ENCODE data around the gene VEGFB. TPM values are rescaled to one million over a fixed set of nuclear protein-coding genes. Genes with fewer than 3 reads are reported as not detected.

VEGFB gene
- total and polyA plus RNA-seq, 2 donors (not counting 3 experiments of a cell fraction or from before 2014, with no cell fraction given) = 19.3 to 98.1 TPM

DNA sequence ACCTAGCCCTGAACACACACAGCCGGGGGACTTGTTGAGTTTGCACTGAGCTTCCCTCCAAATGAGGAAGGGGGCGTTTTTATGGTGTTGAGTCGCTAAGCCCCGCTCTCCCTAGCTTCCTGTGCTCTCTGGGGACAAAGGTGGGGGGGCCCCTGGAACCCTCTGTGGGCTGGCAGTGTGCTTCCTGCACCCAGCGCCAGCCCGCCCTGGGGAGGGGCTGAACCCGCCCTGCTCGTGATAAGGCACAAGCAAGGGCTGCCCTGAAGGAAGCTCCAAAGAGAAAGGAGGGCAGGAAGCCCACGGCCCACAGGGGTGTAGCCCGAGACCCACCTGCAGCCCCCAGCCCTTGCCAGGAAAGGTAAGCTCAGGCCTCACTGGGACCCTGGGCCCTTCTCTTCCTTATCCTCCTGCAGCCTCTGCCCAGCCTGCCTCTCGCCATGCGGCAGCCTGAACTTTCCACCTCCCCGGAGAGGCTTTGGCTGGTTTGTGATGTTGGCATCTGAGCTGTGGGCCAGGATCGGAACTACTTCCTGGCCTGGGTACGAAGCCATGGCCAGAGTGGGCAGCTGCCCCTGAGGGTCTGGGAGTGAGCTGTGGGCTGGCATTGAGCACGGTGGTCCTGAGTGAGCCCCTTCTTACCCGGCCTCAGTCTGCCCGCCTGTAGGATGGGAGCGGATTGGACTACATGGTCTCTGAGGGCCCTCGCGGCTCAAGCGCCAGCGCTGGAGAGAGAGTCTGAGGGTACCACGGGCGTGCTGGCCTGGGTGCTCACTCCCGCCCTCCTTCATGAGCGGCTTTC is 27.7 kb upstream of the VEGFB start, which contains the start of gene FERMT3:
FERMT3 (plus strand) TSS at position 265 of the 799 bp plus-strand sequence. CDS start 644 bp downstream, outside the sequence.
- no peaks in the 10 kb centered on the region for H4K20me1 ChIP-seq (replicated peaks; ENCODE audit: control insufficient read depth, extremely low read depth, insufficient read depth, low read length)
- peaks cover 34% of the 10 kb centered on the region for H3K4me1 ChIP-seq (ENCODE audit: control insufficient read depth, extremely low read depth, insufficient read depth, low read length)
- intact Hi-C loops (cut with micrococcal nuclease) (loop anchor here (1.0 kb wide), 4 partner anchors 20 to 35 kb away; partner anchors contain the start of genes DNAJC4, FKBP2, NUDT22 and STIP1), dilution Hi-C loops (cut with MboI; ENCODE audit: extremely low pct_ligation_motif_present, low sequenced_read_pairs) (no loop called here)
- H3K9me1 ChIP-seq (replicated peaks; ENCODE audit: control insufficient read depth, extremely low read depth, insufficient read depth, low read length) = no peaks in the 10 kb centered on the region
- H3K4me2 ChIP-seq (ENCODE audit: insufficient read depth, low read length) = peak within 1 kb of the TSS; percentile 75
- BruUV-seq (replicated peaks) = TSS peak; percentile 80
- DNase-seq (ENCODE audit: low read depth, low spot score) = no peak
- H3K4me3 ChIP-seq (replicated peaks in 1 of 3; ENCODE audit: insufficient read depth in 1 of 3, low read depth in 1 of 3, low read length in 3 of 3) = peak within 1 kb of the TSS; percentile 18 to 42 (median 19)
- no peaks in the 10 kb centered on the region for H3K27me3 ChIP-seq (ENCODE audit: control insufficient read depth in 2 of 2, insufficient read depth in 2 of 2, low read length in 2 of 2)
- ChIA-PET CTCF (interaction anchor here (0.7 to 11.5 kb wide), 15 partner anchors 10 to 147 kb away, joined by 3 to 413 read pairs (median 10); partner anchors contain the start of genes CATSPERZ, ESRRA, NUDT22 and PLCB3), POLR2A (interaction anchor here (0.6 to 1.6 kb wide), 3 partner anchors 21 to 94 kb away, joined by 5 to 6 read pairs (median 5); partner anchors contain the start of gene STIP1)
- H3K9ac ChIP-seq (replicated peaks; ENCODE audit: extremely low read depth, insufficient read depth, low read length) = peak within 1 kb of the TSS; percentile 71
- no peak for TF ChIP-seq MYC (IDR thresholded peaks at IDR 0.05; ENCODE audit: low read depth, low read length)
- no peak for TF ChIP-seq FOS (IDR thresholded peaks at IDR 0.05; ENCODE audit: borderline replicate concordance, insufficient read depth, low read length)
- no peak for TF ChIP-seq CTCF (IDR thresholded peaks at IDR 0.05; ENCODE audit: extremely low read depth in 1 of 2, insufficient read depth in 1 of 2, low read depth in 1 of 2, low read length in 2 of 2)
- TF ChIP-seq GATA2 (IDR thresholded peaks at IDR 0.05; ENCODE audit: insufficient read depth, insufficient read length, low read depth, low read length) = no peak
- peak; percentile 12 for TF ChIP-seq POLR2AphosphoS5 (IDR thresholded peaks at IDR 0.05; ENCODE audit: insufficient read depth, low read depth, low read length)
- TF ChIP-seq EZH2 (IDR thresholded peaks at IDR 0.05; ENCODE audit: borderline replicate concordance, low read depth, low read length, severe bottlenecking) = no peak
- TF ChIP-seq JUN (IDR thresholded peaks at IDR 0.05; ENCODE audit: borderline replicate concordance, insufficient read depth, insufficient read length, low read depth) = no peak
- no peak for TF ChIP-seq MAX (IDR thresholded peaks at IDR 0.05; ENCODE audit: insufficient read depth, insufficient read length)
- peak; percentile 45 for TF ChIP-seq POLR2A (IDR thresholded peaks at IDR 0.05; ENCODE audit: low read depth, low read length)
- peaks cover 10 to 22% of the 10 kb centered on the region in 2 experiments for H3K36me3 ChIP-seq (ENCODE audit: control insufficient read depth in 2 of 2, extremely low read depth in 1 of 2, insufficient read depth in 2 of 2, low read length in 2 of 2)
- no peaks in the 10 kb centered on the region for H3K9me3 ChIP-seq (replicated peaks; ENCODE audit: control insufficient read depth, insufficient read depth, low read length)
- peaks cover 12% of the 10 kb centered on the region for H3K79me2 ChIP-seq (ENCODE audit: control insufficient read depth, insufficient read depth, low read length)
- H3K27ac ChIP-seq (ENCODE audit: insufficient read depth, low read depth, low read length) = peak within 1 kb of the TSS; percentile 91
- no peak within 1 kb of the TSS for H2AFZ ChIP-seq (ENCODE audit: low read depth, low read length)
- FAIRE-seq = peak; percentile 70
